GM10248 (cell line): ENCODE results near the gene MAP3K14.
A peak's percentile ranks its signal among the peaks of the same experiment; 100 is the strongest.

Source experiments
- CTCF ChIA-PET: fragments of 300-600 bp; sonication (Branson Sonifier 250); formaldehyde crosslinking; extraction: SDS; loops from one replicate; lab custom pipeline; 2021; ENCODE audit warnings: antibody characterized with exemption; lab: Yijun Ruan, JAX
- POLR2A ChIA-PET: fragments of 350-650 bp; sonication (Branson Sonifier 250); formaldehyde crosslinking; extraction: SDS; loops from one replicate; lab custom pipeline; 2020; ENCODE audit warnings: antibody characterized with exemption; lab: Yijun Ruan, JAX
- DNase-seq: peaks from one replicate; pipeline ENCODE4 v3.0.0; 2012; ENCODE audit errors: extremely low spot score
- TF ChIP-seq, protein P1 (sequence below): IDR thresholded peaks from 2 replicates; pipeline ENCODE4 v1.5.1; 2012; ENCODE audit warnings: mild to moderate bottlenecking, low read depth; ENCODE audit errors: extremely low read depth, missing control alignments, control extremely low read depth

The MAP3K14 gene

DNA sequence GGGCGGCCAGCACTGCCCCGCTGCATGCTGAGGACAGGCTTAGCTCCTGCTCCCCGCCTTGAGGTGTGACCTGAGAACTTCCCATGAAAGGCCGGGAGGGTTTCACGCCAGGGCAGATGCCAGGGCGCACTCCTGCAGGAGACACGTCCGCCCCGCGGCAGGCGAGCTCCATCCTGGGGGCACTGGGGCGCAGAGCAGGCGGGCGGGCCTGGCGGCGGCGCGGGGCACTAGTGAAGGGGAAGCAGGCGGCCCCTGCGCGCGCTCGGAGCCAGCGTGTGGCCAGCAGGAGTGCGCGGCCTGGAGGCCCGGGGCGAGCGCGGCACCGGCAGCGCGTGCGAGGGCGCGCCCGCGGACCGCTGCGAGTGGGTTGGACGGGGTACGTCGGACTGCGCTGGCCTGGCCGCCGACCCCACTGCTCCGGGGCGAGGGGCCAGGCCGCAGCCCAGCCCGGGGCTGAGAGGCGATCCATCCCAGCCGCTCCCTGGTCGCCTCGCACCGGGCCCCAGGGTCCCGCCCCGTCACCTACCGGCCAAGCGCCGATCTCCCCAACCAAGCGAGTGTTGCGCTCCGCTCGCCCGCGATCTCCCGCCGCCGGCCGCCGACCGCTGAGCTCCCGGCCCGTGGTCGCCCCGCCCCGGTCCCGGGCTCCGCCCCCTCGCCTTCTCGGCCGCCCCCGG lies at the start of gene MAP3K14:
Gene MAP3K14 (minus strand): TSS at position 587 of the 677 bp plus-strand sequence. CDS start 26,275 bp downstream, outside the sequence.
- DNase-seq = peak; percentile 50
- POLR2A ChIA-PET = interaction anchor here (0.6 to 1.8 kb wide), 10 partner anchors 9 to 876 kb away, joined by 3 to 10 read pairs (median 4); partner anchors contain the start of genes HEXIM1 and KANSL1
- TF ChIP-seq, protein P1, sequence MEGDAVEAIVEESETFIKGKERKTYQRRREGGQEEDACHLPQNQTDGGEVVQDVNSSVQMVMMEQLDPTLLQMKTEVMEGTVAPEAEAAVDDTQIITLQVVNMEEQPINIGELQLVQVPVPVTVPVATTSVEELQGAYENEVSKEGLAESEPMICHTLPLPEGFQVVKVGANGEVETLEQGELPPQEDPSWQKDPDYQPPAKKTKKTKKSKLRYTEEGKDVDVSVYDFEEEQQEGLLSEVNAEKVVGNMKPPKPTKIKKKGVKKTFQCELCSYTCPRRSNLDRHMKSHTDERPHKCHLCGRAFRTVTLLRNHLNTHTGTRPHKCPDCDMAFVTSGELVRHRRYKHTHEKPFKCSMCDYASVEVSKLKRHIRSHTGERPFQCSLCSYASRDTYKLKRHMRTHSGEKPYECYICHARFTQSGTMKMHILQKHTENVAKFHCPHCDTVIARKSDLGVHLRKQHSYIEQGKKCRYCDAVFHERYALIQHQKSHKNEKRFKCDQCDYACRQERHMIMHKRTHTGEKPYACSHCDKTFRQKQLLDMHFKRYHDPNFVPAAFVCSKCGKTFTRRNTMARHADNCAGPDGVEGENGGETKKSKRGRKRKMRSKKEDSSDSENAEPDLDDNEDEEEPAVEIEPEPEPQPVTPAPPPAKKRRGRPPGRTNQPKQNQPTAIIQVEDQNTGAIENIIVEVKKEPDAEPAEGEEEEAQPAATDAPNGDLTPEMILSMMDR = peak; percentile 26
- CTCF ChIA-PET = interaction anchor here (0.7 to 6.1 kb wide), 18 partner anchors 8 to 181 kb away, joined by 3 to 40 read pairs (median 6); partner anchors contain the start of gene ACBD4

DNA sequence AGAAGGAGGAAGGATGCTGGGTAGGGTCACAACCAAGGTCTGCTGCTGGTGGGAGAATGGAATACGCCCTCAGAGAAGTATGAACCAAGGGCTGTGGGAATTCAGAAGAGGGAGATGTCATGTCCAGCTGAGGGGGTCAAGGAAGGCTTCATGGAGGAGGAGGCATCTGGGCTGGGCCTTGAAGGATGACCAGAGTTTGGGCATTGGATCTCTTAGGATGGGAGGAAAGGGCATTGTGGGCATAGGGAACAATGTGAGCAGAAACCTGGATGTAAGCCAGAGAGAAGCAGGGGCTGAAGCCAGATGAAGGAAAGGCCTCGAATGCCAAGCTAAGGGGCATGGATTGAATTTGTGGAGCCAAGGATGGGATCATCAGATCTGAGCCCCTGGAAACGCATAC lies 49.2 kb upstream of the MAP3K14 start:
- CTCF ChIA-PET = interaction anchor here (1.3 to 2.4 kb wide), 4 partner anchors 8 to 89 kb away, joined by 4 to 7 read pairs (median 6); no protein-coding TSS in a partner anchor
- POLR2A ChIA-PET = no interaction called here
- TF ChIP-seq, protein P1 = no peak
- no peak for DNase-seq

DNA sequence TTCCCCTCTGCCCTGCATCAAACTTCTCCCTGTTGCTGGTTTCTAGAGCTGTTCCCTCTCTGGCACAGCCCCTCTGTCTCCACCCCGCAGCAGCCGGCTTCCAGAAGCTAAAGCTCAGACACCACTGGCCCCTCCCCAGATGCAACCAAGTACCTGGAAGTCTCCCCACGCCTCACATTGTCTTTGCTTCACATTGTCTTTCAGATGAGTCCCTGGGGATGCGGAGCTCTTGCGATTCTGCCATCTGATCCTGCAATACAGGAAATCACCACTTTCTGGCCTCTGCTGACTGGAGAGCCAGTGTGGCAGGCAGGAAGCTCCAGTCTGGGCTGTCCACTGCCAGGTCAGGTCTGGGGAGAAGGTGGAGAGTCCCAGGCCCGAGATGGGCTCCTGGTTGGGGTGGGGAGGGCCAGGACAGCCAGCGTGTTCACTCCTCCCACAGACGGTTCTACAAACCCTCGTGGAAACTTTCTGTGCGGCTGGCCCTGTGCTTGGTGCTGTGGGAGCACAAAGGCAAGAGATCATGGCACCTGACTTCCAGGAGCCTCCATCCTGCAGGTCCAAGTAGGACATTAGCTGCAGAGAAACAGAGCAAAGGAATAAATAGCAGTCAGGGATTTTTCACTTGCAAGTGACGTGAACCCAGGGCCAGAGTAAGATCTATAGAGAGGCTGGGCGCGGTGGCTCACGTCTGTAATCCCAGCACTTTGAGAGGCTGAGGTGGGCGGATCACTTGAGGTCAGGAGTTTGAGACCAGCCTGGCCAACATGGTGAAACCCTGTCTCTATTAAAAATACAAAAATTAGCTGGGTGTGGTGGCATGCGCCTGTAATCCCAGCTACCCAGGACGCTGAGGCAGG lies 47.9 kb upstream of the MAP3K14 start:
- no peak for DNase-seq
- TF ChIP-seq, protein P1 = no peak
- ChIA-PET CTCF (interaction anchor here (0.8 to 2.5 kb wide), 6 partner anchors 20 to 88 kb away, joined by 3 to 8 read pairs (median 6); no protein-coding TSS in a partner anchor), POLR2A (no interaction called here)

DNA sequence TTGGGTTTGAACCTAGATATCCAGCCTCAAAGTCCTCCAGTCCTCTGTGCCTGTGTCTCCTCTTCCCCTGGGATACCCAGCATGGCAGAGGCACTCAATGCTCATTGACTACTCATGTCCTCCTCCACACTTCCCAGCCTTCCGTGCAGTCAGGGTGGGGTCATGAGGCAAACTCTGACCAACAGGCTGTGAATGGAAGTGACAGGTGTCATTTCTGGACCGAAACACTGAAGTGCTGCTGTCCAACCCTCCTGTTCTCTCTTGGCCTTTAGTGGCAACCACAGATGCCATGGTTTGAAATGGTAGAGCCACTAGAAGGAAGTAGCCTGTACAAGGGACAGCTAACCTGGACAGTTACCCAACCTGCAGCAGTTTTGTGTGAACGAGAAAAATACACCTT lies 46.7 kb upstream of the MAP3K14 start:
- CTCF ChIA-PET = interaction anchor here (1.2 to 2.5 kb wide), 5 partner anchors 21 to 87 kb away, joined by 4 to 8 read pairs (median 6); partner anchors contain the start of gene MAP3K14
- TF ChIP-seq, protein P1 = no peak
- no peak for DNase-seq
- POLR2A ChIA-PET = no interaction called here

DNA sequence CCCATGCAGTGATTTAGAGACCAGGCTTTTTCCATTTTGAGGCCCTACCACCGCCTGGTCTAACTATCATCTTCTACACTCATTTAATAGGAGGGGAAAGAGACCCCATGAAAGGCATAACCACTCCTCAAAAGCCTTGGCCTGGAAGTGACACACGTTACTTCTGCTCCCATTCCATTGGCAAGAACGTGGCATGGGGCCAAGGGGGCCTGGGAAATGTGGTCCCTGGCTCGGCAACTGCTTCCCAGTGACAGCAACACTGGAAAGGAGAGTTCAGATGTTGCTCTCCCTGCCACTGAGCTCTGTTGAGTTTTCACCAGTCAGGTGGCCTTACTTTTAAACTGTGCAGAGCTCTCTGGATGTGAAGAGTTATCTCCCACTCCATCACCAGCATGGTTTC lies 45.2 kb upstream of the MAP3K14 start:
- TF ChIP-seq, protein P1 = no peak
- no peak for DNase-seq
- CTCF ChIA-PET = interaction anchor here (1.0 to 1.3 kb wide), 3 partner anchors 11 to 85 kb away, joined by 3 to 4 read pairs (median 4); partner anchors contain the start of gene MAP3K14
- POLR2A ChIA-PET = no interaction called here

DNA sequence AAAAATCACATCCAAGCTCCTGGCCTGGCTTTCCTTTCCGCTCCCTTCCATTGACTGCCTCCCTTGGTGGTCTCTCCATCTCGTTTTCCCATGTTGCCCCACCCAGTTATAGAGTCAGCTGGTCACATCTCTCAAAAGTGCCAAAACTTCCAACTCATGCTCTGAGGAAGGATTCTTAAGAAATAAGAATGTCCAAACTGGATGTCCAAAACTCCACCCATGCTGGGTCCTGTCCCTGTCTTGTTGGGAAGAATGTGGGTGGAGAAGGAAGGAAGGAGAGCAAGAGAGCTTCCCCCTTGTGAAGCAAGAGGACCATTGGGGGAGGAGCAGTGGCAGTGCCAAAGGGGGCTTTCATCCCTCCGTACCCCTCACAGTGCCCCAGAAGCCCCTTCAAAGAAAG lies 44.6 kb upstream of the MAP3K14 start:
- ChIA-PET POLR2A (no interaction called here), CTCF (interaction anchor here (1.3 kb wide), 1 partner anchor 143 kb away, joined by 3 read pairs; no protein-coding TSS in a partner anchor)
- TF ChIP-seq, protein P1 = no peak
- DNase-seq = no peak
